DND-41 (cell line): Measurements from ENCODE around the gene DUOXA2.

Experiments
- EZH2 ChIP-seq: IDR thresholded peaks from 3 replicates; pipeline ENCODE4 v1.6.1; 2012; ENCODE audit warnings: borderline replicate concordance, low read depth, mild to moderate bottlenecking, moderate library complexity, low read length, inconsistent platforms; ENCODE audit not compliant: severe bottlenecking
- TF ChIP-seq, protein P1 (sequence below): IDR thresholded peaks from 2 replicates; pipeline ENCODE4 v1.5.1; 2012; ENCODE audit warnings: borderline replicate concordance, low read length, moderate library complexity, mild to moderate bottlenecking; ENCODE audit not compliant: poor library complexity, severe bottlenecking; ENCODE audit errors: extremely low read depth

DNA sequence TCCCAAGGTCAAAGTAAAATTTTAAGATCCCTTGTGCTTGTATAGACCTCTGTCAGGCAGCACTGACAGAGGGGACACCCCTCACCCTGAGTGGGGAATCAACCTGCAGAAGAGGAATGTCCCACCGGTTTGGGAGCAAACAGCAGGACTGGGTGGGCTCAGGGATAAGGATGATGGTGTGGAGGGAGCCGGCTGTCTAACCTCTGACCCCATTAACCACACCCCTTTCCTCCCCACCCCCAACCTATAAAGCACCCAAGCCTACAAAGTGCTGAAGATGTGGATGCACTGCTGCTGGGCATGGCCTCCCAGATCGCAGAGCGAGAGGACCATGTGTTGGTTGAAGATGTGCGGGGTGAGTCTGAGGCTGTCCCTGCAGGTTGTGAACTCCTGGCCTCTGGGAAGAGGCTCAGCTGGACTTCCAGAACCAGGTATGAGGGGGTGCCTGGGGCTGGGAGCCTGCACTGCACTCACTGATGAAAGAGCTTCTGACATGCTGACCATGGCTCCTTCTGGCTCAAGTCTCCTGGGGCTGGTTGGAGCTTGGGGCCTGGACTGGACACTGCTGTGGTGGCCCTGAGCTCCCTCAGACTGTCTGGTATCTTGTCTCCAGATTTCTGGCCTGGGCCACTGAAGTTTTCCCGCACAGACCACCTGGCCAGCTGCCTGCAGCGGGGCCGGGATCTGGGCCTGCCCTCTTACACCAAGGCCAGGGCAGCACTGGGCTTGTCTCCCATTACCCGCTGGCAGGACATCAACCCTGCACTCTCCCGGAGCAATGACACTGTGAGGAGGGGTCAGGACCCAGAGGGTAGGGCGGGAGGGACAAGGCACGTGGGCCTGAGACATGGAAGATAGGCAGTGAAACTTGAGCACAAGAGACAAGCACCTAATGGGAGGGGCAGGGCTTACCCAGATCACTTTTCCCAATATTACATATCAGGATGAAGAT lies 25.0 kb downstream of the DUOXA2 start:
- no peak for TF ChIP-seq EZH2
- TF ChIP-seq, protein P1, sequence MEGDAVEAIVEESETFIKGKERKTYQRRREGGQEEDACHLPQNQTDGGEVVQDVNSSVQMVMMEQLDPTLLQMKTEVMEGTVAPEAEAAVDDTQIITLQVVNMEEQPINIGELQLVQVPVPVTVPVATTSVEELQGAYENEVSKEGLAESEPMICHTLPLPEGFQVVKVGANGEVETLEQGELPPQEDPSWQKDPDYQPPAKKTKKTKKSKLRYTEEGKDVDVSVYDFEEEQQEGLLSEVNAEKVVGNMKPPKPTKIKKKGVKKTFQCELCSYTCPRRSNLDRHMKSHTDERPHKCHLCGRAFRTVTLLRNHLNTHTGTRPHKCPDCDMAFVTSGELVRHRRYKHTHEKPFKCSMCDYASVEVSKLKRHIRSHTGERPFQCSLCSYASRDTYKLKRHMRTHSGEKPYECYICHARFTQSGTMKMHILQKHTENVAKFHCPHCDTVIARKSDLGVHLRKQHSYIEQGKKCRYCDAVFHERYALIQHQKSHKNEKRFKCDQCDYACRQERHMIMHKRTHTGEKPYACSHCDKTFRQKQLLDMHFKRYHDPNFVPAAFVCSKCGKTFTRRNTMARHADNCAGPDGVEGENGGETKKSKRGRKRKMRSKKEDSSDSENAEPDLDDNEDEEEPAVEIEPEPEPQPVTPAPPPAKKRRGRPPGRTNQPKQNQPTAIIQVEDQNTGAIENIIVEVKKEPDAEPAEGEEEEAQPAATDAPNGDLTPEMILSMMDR, result no peak
